HG03342 (cell line): ENCODE results near the gene URB2.

Experiments used
- ATAC-seq: cut with Tn5 transposase; IDR thresholded peaks from one replicate; pipeline ENCODE4 v1.9.1; 2021; ENCODE audit warnings: mild to moderate bottlenecking, moderate library complexity; ENCODE audit not compliant: unreplicated experiment

Gene URB2

DNA sequence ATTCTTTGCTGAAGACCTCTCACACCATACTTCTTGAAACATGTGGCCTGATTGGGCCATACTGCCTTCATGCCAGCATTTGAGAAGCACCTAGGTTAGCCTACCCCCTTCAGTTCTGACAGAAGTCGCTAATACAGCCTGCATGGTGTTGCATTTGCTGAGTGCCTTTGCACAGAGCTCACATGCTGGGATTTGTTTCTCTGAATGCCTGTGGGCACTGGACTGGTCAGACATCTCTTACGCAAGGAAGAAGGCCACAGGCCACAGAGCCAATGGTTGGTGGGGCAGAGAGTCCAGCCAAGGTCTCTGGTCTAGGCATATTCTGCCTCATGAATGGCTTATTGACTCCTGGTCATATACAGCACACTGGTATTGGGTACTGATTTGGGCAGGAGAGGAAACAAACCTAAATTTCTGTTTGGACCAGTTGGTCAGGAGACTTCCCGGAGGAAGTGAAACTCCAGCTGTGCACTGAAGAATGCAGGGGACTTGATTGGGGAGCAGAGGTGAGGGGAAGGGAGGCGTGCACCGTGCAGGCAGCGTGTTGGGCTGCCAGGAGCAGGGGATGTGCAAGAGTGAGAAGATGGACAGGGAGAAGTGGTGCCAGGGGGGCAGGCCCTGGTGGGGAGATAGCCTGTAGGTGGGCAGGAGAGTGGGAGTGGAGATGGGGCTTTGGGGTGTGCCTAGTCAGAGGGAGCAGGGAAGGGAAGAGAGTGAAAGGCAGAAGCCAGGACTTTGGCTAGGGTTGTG is 18.1 kb downstream of the URB2 start:
- ATAC-seq, result no peak

DNA sequence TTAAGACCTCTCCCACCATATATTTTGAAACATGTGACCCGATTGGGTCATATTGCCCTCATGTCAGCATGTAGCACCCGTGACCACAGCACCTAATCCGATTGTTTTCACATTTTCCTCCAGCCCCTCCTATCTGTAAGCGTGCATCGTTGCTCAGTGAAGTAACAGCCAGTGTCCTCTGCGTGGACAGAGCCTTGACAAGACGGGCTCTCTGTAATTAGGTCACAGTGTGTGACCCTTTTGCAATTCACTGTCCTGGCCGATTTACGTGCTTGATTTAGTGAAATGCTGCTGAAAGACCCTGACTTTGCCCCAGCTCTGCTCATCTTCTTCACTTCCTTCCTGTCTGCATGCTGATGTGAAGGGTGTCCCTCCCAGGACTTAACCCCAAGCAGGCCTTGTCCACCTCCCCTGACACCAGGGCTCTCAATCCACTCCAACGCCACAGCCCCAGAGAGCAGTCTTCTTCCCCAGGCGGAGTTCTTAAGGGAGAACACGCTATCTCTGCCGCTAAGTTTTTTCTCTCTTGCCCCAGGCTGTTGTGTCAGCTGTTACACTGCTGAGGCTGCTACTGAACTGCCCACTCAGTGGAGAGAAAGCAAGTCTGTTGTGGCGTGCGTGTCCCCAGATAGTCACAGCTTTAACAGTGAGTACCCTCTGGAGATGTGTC is 19.4 kb downstream of the URB2 start:
- ATAC-seq, result no peak

DNA sequence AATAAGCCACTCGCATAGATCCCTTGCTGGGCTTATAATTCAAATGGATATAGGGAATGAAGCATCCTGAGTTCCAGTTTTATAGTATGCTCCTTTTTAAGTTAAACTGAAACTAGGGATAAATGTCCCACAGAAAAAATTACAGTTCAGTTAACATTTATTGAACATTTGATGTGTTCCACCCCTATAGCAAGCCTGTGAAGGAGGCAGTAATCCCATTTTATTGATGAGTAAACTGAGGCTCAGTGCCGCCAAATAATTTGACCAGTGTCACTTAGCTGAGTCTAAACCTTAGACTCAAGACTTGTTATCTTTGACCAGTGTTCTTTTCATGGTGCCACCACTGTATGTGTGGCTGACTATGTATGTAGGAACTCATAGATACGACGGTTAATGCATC is 22.4 kb downstream of the URB2 start:
- no peak for ATAC-seq

GRCh38 chr1:229650045-229650444 is 24.0 kb downstream of the URB2 start:
- no peak for ATAC-seq

- ATAC-seq, result no peak
These were observed 25.5 kb downstream of the URB2 start for GRCh38 chr1:229651546-229651945.

DNA sequence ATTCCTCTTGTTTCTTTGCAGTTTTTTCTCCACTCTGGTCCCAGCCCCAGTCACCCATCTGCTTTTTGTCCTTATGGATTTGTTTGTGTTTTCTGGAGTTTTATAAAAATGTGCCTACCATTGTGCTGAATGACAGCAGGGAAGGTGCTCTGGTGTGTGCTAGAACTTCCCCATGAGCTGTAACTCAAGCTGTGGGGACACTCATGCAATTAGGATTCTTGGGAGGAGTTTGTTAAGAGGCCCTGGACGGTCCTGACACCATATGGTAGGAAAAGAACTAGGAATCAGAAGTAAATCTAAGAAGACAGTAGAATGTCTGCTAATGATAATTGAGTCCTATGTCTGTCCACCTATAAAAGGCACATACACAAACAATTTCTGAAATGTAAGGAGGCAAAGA is 27.4 kb downstream of the URB2 start:
- ATAC-seq, result no peak

- ATAC-seq, result no peak
These were observed 29.7 kb downstream of the URB2 start for GRCh38 chr1:229655781-229656180.

- ATAC-seq, result no peak
These were observed 32.1 kb downstream of the URB2 start for GRCh38 chr1:229657993-229658755.

DNA sequence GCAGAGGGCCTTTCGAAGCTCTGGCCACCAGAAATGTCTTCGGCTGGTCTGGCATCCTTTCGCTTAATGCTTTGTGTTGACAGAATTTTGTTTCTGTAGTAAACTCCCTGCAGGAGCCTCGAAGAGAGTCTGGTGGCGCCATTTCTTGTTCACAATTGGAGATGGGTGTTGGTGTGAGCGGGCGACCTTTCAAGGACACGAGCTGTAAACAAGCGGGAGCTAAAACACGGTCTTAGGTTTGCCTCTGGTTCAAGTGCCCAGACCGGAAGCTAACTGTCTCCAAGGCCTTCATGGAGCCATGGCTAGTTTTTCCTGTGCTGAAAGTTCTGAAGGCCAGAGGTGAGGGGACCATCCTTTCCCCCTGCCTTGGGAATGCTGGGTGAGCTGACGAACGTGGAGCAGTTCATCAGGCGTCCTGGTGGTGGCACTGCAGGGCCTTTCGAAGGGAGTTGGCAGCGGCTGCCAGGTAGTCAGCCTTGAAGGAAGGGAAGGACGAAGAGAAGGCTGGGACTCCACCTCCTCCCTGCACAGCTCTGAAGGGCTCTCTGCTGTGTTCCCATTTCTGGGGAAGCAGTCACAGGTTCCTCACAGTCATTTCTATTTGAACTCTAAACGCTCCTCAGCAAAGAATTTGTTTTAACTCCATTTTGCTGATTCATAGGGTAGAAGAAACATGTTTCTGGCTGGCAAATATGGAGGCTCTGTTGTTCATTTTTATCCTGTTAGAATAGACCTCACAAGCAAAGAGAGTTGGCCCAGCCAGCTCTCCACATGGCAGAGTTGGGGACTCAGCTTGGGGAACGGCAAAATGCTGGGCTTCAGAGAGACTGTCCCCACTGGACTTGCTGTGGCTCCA is 35.2 kb downstream of the URB2 start:
- ATAC-seq, result peak; percentile 82

DNA sequence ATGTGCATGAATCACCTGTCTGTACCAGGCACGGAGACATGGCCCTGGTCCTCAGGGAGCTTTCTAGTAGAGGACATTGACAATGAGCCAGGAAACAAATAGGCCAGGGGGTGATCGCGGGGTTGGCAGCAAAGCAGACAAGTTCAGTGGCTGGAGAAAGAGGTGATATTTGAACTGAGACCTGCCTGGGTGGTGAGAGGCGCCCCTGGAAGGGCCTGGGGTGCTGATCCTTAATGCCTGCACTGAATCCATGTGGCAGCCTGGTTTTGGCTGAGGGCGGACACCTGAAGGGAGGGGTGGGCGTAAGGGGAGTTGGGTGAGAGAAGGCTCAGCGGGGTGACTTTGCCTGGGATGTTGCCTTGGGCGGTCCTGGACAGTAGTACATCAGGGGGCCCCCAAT is 35.9 kb downstream of the URB2 start:
- no peak for ATAC-seq

- ATAC-seq, result no peak
These were observed 38.2 kb downstream of the URB2 start for GRCh38 chr1:229664133-229664689.

DNA sequence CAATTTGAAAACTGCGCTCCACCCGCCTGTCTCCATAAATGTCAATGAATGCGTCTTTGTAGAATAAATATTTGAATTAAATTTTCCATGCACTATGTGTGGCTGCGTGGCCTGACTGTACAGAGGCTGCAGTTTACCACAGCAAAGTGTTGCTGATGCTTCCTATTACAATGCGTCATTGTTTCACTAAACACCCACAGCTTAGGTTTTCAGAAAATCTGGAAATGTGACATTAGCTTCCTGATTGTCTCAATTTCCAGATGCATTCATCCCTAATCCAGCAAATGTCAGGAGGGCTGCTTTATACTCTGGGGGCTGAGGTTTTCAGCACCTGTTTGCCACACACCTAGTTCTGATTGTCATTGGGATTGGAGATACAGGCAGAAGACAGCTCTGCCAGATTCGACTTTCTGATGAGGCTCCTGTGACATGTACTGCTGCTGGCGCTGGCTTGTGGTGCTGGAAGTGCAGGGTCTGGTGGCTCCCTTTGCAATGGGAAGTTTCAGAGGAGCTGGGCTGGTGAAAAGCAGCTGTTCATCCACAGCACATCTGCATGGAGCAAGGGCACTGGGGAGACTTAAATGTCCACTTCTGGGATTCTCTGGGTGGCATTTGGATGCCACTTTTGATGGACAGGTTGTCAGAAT is 40.0 kb downstream of the URB2 start:
- ATAC-seq, result no peak

DNA sequence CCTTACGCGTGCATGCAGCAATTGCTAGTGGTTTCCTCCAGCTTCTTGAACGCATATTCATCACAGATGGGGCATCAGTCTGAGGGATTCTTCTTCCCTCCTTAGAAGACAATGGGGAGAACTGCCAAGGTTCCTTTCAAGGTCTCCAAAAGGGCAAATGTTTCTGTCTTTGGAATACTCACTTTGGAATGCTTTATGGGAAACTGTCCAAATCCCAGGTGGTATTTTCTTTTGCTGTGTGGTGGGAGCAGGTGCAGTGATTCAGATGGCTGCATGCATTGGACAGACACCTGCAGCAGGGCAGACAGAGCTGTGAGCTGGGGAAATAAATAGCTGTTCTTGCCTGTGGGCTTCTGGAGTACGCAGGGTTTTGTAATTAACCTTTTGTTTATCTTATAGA is 40.5 kb downstream of the URB2 start:
- no peak for ATAC-seq

DNA sequence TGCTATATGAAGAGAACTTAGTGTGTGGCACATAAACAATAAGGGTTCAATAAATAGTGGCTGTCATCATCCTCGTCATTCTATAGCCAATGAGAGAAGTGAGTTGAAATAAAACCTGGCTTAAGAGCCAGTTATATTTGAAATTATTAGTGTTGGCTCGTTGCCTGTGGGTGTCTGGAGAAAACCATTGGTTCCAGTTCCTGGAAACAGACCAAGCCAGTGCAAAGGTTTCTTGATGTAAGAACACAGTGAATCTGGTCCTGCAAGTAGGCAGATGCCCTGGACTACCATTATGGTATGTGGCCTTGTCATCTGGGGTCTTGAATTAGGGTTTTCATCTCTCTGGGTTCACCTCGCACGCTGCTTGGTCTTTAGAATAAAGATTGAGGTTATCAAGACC is 43.3 kb downstream of the URB2 start:
- no peak for ATAC-seq

DNA sequence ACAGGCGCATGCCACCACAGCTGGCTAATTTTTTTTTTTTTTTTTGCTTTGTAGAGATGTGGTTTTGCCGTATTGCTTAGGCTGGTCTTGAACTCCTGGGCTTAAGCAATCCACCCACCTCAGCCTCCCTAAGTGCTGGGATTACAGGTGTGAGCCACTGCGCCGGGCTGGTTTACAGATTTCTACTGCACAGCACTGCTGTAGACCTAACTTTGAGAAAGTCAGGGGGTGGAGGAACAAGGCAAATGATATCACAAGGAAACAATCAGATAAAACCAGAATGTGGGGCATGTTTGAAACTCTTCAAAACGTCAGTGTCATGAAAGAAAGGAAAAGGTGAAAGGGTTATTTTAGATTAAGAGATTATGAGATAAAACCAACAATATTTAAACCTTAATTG is 45.3 kb downstream of the URB2 start:
- no peak for ATAC-seq

DNA sequence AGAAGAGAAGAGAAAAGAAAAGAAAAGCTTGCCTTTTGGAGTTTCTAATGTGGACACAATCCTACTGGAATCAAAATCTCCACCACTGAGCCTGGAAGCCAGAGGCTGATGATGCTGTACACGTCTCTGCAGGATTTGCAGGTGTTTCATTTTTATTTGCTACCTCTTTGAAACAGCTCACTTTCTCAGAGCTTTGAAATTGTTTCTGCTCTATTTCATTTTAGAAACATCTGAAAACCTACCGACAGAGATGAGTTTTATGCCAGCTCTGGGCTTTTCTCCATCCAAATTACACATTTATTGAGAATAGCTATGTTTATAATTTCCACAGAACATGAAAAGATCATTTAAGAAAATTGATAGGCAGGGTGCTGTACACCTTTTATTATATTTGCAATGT is 46.2 kb downstream of the URB2 start:
- no peak for ATAC-seq

DNA sequence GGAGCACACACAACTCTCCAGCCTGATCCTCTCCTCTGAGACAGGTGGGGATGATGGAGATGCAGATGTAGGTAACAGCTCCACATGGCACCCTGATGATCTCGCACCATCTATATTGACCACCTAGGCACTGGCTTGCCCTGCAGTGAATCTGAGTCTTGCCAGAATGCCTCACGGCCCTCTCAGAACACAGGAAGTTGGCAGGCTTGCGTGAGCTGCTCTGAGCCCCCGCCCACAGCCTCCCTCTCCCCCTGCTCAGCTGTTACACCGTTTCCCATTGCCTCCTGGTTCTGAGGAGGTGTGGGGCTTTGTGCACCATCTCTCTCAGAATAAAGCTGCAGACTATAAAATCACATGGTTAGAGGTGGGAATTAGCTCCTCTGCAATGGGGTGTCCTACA is 48.0 kb downstream of the URB2 start:
- no peak for ATAC-seq

DNA sequence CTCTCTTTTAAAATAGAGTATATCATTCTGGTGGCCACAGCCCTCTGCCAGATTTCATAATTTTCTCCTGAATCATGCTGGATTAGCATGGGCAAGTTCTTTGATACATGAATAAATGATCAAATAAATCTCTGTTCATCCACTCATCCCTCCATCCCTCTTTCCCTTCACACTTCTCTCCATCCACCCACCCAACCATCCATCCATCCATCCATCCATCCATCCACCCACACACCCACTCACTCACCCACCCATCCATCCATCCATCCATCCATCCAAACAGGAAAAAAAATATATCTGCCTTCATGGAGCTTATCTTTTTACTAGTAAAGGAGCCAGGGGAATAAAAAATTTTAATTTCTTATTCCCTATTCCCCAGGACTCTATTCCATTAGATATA is 49.3 kb downstream of the URB2 start:
- ATAC-seq, result no peak

GRCh38 chr1:229685149-229685548 is 59.1 kb downstream of the URB2 start:
- ATAC-seq, result no peak

- no peak for ATAC-seq
These were observed 63.2 kb downstream of the URB2 start for GRCh38 chr1:229689273-229689672.
